WI38 (cell line): ENCODE results near the gene NDUFC2.
"Not testable (repeated sequence)": the region's sequence is repeated elsewhere in the genome, so short reads cannot be mapped to it uniquely, and the experiment has no call there.

ENCODE experiments used
- H3K4me3 ChIP-seq: 2 replicates; pipeline ENCODE4 v1.5.1; 2011; ENCODE audit warnings: low read depth, mild to moderate bottlenecking, control low read depth, low read length
- CTCF ChIP-seq: IDR thresholded peaks from 2 replicates; pipeline ENCODE4 v1.5.1; 2012; ENCODE audit warnings: low read depth, mild to moderate bottlenecking, control low read depth, low read length

Gene NDUFC2

GRCh38 chr11:78036313-78036712 is 43.3 kb downstream of the NDUFC2 start:
- no peak for TF ChIP-seq CTCF
- H3K4me3 ChIP-seq, result no peak overlapping the region

GRCh38 chr11:78034623-78035022 is 45.0 kb downstream of the NDUFC2 start:
- no peak for TF ChIP-seq CTCF
- no peak overlapping the region for H3K4me3 ChIP-seq

GRCh38 chr11:78033040-78033439 is 46.6 kb downstream of the NDUFC2 start:
- no peak overlapping the region for H3K4me3 ChIP-seq
- no peak for TF ChIP-seq CTCF

- no peak for TF ChIP-seq CTCF
- no peak overlapping the region for H3K4me3 ChIP-seq
Observed at GRCh38 chr11:78032090-78032489, 47.6 kb downstream of the NDUFC2 start.

GRCh38 chr11:78031629-78032028 is 48.0 kb downstream of the NDUFC2 start:
- TF ChIP-seq CTCF, result no peak
- H3K4me3 ChIP-seq, result no peak overlapping the region

- no peak for TF ChIP-seq CTCF
- H3K4me3 ChIP-seq, result no peak overlapping the region
Observed at GRCh38 chr11:78030429-78031325, 49.0 kb downstream of the NDUFC2 start.

GRCh38 chr11:78028423-78028822 is 51.2 kb downstream of the NDUFC2 start:
- H3K4me3 ChIP-seq, result not testable (repeated sequence)

- TF ChIP-seq CTCF, result no peak
Observed at GRCh38 chr11:78027759-78028158, 51.9 kb downstream of the NDUFC2 start.

More at GRCh38 chr11:78027759-78028158, 51.9 kb downstream of the NDUFC2 start:
- no peak overlapping the region for H3K4me3 ChIP-seq
